ENCODE results near the gene ASTN2. TPM values are rescaled to one million over a fixed set of nuclear protein-coding genes. Genes with fewer than 3 reads are reported as not detected.

The ASTN2 gene
- total and polyA plus RNA-seq, 10 of the 15 experiments (the other 5 are each of a cell fraction or from before 2014, with no cell fraction given), result 1.4 to 15.7 (median 7.0) TPM

GRCh38 chr9:117046666-117047327, 368.1 kb downstream of the ASTN2 start (continued):
- TF ChIP-seq, protein P1, sequence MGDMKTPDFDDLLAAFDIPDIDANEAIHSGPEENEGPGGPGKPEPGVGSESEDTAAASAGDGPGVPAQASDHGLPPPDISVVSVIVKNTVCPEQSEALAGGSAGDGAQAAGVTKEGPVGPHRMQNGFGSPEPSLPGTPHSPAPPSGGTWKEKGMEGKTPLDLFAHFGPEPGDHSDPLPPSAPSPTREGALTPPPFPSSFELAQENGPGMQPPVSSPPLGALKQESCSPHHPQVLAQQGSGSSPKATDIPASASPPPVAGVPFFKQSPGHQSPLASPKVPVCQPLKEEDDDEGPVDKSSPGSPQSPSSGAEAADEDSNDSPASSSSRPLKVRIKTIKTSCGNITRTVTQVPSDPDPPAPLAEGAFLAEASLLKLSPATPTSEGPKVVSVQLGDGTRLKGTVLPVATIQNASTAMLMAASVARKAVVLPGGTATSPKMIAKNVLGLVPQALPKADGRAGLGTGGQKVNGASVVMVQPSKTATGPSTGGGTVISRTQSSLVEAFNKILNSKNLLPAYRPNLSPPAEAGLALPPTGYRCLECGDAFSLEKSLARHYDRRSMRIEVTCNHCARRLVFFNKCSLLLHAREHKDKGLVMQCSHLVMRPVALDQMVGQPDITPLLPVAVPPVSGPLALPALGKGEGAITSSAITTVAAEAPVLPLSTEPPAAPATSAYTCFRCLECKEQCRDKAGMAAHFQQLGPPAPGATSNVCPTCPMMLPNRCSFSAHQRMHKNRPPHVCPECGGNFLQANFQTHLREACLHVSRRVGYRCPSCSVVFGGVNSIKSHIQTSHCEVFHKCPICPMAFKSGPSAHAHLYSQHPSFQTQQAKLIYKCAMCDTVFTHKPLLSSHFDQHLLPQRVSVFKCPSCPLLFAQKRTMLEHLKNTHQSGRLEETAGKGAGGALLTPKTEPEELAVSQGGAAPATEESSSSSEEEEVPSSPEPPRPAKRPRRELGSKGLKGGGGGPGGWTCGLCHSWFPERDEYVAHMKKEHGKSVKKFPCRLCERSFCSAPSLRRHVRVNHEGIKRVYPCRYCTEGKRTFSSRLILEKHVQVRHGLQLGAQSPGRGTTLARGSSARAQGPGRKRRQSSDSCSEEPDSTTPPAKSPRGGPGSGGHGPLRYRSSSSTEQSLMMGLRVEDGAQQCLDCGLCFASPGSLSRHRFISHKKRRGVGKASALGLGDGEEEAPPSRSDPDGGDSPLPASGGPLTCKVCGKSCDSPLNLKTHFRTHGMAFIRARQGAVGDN (IDR thresholded peaks at IDR 0.05), result no peak
- TF ChIP-seq IRF4 (IDR thresholded peaks at IDR 0.05; ENCODE audit: low read depth, low read length), result no peak
- TF ChIP-seq HCFC1 (IDR thresholded peaks at IDR 0.05; ENCODE audit: low read length), result no peak
- TF ChIP-seq RAD21 (IDR thresholded peaks at IDR 0.05; ENCODE audit: insufficient read depth, low read depth, low read length), result peak; percentile 31; the same call in 1 of the 2 replicates
- no peak for TF ChIP-seq JUND (IDR thresholded peaks at IDR 0.05; ENCODE audit: low read depth, low read length)
- TF ChIP-seq, protein P2, sequence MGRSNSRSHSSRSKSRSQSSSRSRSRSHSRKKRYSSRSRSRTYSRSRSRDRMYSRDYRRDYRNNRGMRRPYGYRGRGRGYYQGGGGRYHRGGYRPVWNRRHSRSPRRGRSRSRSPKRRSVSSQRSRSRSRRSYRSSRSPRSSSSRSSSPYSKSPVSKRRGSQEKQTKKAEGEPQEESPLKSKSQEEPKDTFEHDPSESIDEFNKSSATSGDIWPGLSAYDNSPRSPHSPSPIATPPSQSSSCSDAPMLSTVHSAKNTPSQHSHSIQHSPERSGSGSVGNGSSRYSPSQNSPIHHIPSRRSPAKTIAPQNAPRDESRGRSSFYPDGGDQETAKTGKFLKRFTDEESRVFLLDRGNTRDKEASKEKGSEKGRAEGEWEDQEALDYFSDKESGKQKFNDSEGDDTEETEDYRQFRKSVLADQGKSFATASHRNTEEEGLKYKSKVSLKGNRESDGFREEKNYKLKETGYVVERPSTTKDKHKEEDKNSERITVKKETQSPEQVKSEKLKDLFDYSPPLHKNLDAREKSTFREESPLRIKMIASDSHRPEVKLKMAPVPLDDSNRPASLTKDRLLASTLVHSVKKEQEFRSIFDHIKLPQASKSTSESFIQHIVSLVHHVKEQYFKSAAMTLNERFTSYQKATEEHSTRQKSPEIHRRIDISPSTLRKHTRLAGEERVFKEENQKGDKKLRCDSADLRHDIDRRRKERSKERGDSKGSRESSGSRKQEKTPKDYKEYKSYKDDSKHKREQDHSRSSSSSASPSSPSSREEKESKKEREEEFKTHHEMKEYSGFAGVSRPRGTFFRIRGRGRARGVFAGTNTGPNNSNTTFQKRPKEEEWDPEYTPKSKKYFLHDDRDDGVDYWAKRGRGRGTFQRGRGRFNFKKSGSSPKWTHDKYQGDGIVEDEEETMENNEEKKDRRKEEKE (IDR thresholded peaks at IDR 0.05), result no peak
- TF ChIP-seq USF1 (IDR thresholded peaks at IDR 0.05; ENCODE audit: borderline replicate concordance, extremely low read length, insufficient read depth, low read depth, low read length), result no peak
- TF ChIP-seq YBX1 (IDR thresholded peaks at IDR 0.05), result no peak
- TF ChIP-seq RUNX3 (IDR thresholded peaks at IDR 0.05; ENCODE audit: low read length), result peak; percentile 74; the same call in 1 of the 2 replicates
- TF ChIP-seq, protein P3, sequence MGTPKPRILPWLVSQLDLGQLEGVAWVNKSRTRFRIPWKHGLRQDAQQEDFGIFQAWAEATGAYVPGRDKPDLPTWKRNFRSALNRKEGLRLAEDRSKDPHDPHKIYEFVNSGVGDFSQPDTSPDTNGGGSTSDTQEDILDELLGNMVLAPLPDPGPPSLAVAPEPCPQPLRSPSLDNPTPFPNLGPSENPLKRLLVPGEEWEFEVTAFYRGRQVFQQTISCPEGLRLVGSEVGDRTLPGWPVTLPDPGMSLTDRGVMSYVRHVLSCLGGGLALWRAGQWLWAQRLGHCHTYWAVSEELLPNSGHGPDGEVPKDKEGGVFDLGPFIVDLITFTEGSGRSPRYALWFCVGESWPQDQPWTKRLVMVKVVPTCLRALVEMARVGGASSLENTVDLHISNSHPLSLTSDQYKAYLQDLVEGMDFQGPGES (IDR thresholded peaks at IDR 0.05), result no peak
- no peak for TF ChIP-seq NR2F1 (conservative IDR thresholded peaks at IDR 0.05)
- TF ChIP-seq SPI1 (IDR thresholded peaks at IDR 0.05; ENCODE audit: borderline replicate concordance, insufficient read depth, low read depth, low read length), result no peak
- TF ChIP-seq PBX3 (IDR thresholded peaks at IDR 0.05; ENCODE audit: insufficient replicate concordance, low read depth, low read length), result no peak
- TF ChIP-seq CTCF (IDR thresholded peaks at IDR 0.05 in 2 of 3, conservative IDR thresholded peaks at IDR 0.05 in 1 of 3; ENCODE audit: control insufficient read depth in 2 of 3, extremely low read depth in 1 of 3, insufficient read depth in 1 of 3, low read depth in 3 of 3, low read length in 3 of 3), result peak in 1 of 3 experiments; percentile 26; a peak in 1 of 6 replicates
- no peak for TF ChIP-seq CHD1 (IDR thresholded peaks at IDR 0.05; ENCODE audit: low read depth, low read length)
